HG02623 (cell line): ENCODE measurements around the gene ASRGL1.

Experiments
- ATAC-seq: cut with Tn5 transposase; IDR thresholded peaks from one replicate; pipeline ENCODE4 v1.9.1; 2021; ENCODE audit warnings: moderate library complexity; ENCODE audit not compliant: unreplicated experiment

ASRGL1 gene

GRCh38 chr11:62411524-62411923, 74.3 kb downstream of the ASRGL1 start:
- no peak for ATAC-seq

GRCh38 chr11:62413060-62413696, 75.9 kb downstream of the ASRGL1 start:
- no peak for ATAC-seq

- ATAC-seq: no peak
These were observed 79.3 kb downstream of the ASRGL1 start for GRCh38 chr11:62416596-62416995.

- ATAC-seq: no peak
These were observed 80.9 kb downstream of the ASRGL1 start for GRCh38 chr11:62418136-62418535.

GRCh38 chr11:62418733-62419132, 81.5 kb downstream of the ASRGL1 start, which contains the start of gene SCGB1A1:
Gene SCGB1A1 (plus strand): TSS chr11:62419033. CDS start chr11:62419096, 63 bp downstream.
- ATAC-seq: no peak

- ATAC-seq: no peak
These were observed 82.2 kb downstream of the ASRGL1 start for GRCh38 chr11:62419314-62419929.

GRCh38 chr11:62419943-62420342, 82.7 kb downstream of the ASRGL1 start:
- no peak for ATAC-seq

- ATAC-seq: no peak
These were observed 83.6 kb downstream of the ASRGL1 start for GRCh38 chr11:62420882-62421281.

- no peak for ATAC-seq
These were observed 84.7 kb downstream of the ASRGL1 start for GRCh38 chr11:62421996-62422395.

- no peak for ATAC-seq
These were observed 85.8 kb downstream of the ASRGL1 start for GRCh38 chr11:62423012-62423411.

- ATAC-seq: no peak
These were observed 90.5 kb downstream of the ASRGL1 start for GRCh38 chr11:62427630-62428233.

- no peak for ATAC-seq
These were observed 91.8 kb downstream of the ASRGL1 start for GRCh38 chr11:62428871-62429560.

- no peak for ATAC-seq
These were observed 93.2 kb downstream of the ASRGL1 start for GRCh38 chr11:62430425-62430824.

GRCh38 chr11:62431171-62431901, 94.1 kb downstream of the ASRGL1 start:
- ATAC-seq: no peak

GRCh38 chr11:62432695-62433094, 95.4 kb downstream of the ASRGL1 start:
- ATAC-seq: no peak

GRCh38 chr11:62433141-62433903, 96.1 kb downstream of the ASRGL1 start:
- no peak for ATAC-seq

- ATAC-seq: no peak
These were observed 96.6 kb downstream of the ASRGL1 start for GRCh38 chr11:62433904-62434276.

- no peak for ATAC-seq
These were observed 98.8 kb downstream of the ASRGL1 start for GRCh38 chr11:62435846-62436660.

- no peak for ATAC-seq
These were observed 100.4 kb downstream of the ASRGL1 start for GRCh38 chr11:62437616-62438015.

GRCh38 chr11:62438641-62439040, 101.4 kb downstream of the ASRGL1 start:
- no peak for ATAC-seq
